ENCODE measurements around the gene SLC29A1.

GRCh38 chr6:44255105-44255808 lies 31.9 kb downstream of the SLC29A1 start:
- TF ChIP-seq CTCF (conservative IDR thresholded peaks at IDR 0.05; ENCODE audit: low read depth, low read length): no peak
- TF ChIP-seq EZH2 (IDR thresholded peaks at IDR 0.05; ENCODE audit: low read length, unreplicated experiment): no peak
